Right lung (tissue), 10 donors: ENCODE results near the gene EML2. TPM values are rescaled to one million over a fixed set of nuclear protein-coding genes. Genes with fewer than 3 reads are reported as not detected.
"Not testable (repeated sequence)": the region's sequence is repeated elsewhere in the genome, so short reads cannot be mapped to it uniquely, and the experiment has no call there.

Experiments used
- DNase-seq, 2 donors: peaks; one replicate each; pipeline ENCODE4 v3.0.0-alpha.2; 2013
- long read RNA-seq, 8 donors: transcript quantifications; one replicate each; lab custom pipeline, GENCODE V29; 2026
- polyA plus RNA-seq, 5 donors: library from polyadenylated mRNA; unstranded; fragments of 120-200 nt; gene quantifications; one replicate each; pipeline versions ENCODE4 v1.2.1 to v1.2.3, GENCODE V29; 2013; ENCODE audit warnings: inconsistent platforms in 1 of 5, low replicate concordance in 1 of 5; ENCODE audit not compliant: insufficient read length in 5 of 5, insufficient read depth in 1 of 5

Gene EML2, protein sequence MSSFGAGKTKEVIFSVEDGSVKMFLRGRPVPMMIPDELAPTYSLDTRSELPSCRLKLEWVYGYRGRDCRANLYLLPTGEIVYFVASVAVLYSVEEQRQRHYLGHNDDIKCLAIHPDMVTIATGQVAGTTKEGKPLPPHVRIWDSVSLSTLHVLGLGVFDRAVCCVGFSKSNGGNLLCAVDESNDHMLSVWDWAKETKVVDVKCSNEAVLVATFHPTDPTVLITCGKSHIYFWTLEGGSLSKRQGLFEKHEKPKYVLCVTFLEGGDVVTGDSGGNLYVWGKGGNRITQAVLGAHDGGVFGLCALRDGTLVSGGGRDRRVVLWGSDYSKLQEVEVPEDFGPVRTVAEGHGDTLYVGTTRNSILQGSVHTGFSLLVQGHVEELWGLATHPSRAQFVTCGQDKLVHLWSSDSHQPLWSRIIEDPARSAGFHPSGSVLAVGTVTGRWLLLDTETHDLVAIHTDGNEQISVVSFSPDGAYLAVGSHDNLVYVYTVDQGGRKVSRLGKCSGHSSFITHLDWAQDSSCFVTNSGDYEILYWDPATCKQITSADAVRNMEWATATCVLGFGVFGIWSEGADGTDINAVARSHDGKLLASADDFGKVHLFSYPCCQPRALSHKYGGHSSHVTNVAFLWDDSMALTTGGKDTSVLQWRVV
- polyA plus RNA-seq: 10 to 100 TPM; 24.3 to 31.4 (median 29.8) TPM
- long read RNA-seq, donor 1, partial matches to known transcripts: 0 of 4 reads
- long read RNA-seq, donor 1, other reads (novel, unspliced or antisense): 0 of 4 reads
- long read RNA-seq, donor 2, partial matches to known transcripts: 0 of 6 reads
- long read RNA-seq, donor 2, other reads (novel, unspliced or antisense): 0 of 6 reads
- long read RNA-seq, donor 3, partial matches to known transcripts: 0 of 2 reads
- long read RNA-seq, donor 3, other reads (novel, unspliced or antisense): 0 of 2 reads
- long read RNA-seq, donor 4, partial matches to known transcripts: 0 of 2 reads
- long read RNA-seq, donor 4, other reads (novel, unspliced or antisense): 0 of 2 reads
- long read RNA-seq, donor 5, partial matches to known transcripts: 0 of 2 reads
- long read RNA-seq, donor 5, other reads (novel, unspliced or antisense): 0 of 2 reads
- long read RNA-seq, donor 6, partial matches to known transcripts: 0 of 1 reads
- long read RNA-seq, donor 6, other reads (novel, unspliced or antisense): 0 of 1 reads
- long read RNA-seq, donor 7, partial matches to known transcripts: 0 of 3 reads
- long read RNA-seq, donor 7, other reads (novel, unspliced or antisense): 0 of 3 reads
- long read RNA-seq, donor 8, partial matches to known transcripts: 0 of 2 reads
- long read RNA-seq, donor 8, other reads (novel, unspliced or antisense): 0 of 2 reads

- peak; percentile 40 to 57 for DNase-seq
Measured at GRCh38 chr19:45638930-45639729, at the start of gene EML2. EML2 (minus strand) TSS chr19:45639397; CDS start chr19:45639376, 21 bp downstream.

GRCh38 chr19:45687599-45687998 is 48.4 kb upstream of the EML2 start:
- DNase-seq: no peak

- not testable (repeated sequence) for DNase-seq
Measured at GRCh38 chr19:45685045-45685444, 45.8 kb upstream of the EML2 start.

GRCh38 chr19:45682908-45683307 is 43.7 kb upstream of the EML2 start:
- no peak for DNase-seq

GRCh38 chr19:45682117-45682516 is 42.9 kb upstream of the EML2 start:
- DNase-seq: no peak

DNA sequence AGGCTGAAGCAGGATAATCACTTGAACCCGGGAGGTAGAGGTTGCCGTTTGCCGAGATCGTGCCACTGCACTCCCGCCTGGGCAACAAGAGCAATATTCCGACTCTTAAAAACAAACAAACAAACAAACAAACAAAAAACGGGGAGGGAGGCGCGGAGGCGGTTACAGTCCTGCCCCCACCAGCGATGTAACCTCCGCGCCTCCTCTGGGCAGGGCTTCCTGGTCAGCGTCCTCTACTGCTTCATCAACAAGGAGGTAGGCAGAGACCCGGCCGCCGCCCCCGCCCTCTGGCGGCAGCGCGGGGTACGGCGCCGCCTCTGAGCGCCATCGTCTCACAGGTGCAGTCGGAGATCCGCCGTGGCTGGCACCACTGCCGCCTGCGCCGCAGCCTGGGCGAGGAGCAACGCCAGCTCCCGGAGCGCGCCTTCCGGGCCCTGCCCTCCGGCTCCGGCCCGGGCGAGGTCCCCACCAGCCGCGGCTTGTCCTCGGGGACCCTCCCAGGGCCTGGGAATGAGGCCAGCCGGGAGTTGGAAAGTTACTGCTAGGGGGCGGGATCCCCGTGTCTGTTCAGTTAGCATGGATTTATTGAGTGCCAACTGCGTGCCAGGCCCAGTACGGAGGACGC is 42.3 kb upstream of the EML2 start:
- DNase-seq: peak; percentile 67 to 68

GRCh38 chr19:45677351-45678230 is 38.4 kb upstream of the EML2 start:
- DNase-seq: peak; percentile 64 to 67

- no peak for DNase-seq
Measured at GRCh38 chr19:45676851-45677263, 37.7 kb upstream of the EML2 start.

- no peak for DNase-seq
Measured at GRCh38 chr19:45674946-45675345, 35.7 kb upstream of the EML2 start.

DNA sequence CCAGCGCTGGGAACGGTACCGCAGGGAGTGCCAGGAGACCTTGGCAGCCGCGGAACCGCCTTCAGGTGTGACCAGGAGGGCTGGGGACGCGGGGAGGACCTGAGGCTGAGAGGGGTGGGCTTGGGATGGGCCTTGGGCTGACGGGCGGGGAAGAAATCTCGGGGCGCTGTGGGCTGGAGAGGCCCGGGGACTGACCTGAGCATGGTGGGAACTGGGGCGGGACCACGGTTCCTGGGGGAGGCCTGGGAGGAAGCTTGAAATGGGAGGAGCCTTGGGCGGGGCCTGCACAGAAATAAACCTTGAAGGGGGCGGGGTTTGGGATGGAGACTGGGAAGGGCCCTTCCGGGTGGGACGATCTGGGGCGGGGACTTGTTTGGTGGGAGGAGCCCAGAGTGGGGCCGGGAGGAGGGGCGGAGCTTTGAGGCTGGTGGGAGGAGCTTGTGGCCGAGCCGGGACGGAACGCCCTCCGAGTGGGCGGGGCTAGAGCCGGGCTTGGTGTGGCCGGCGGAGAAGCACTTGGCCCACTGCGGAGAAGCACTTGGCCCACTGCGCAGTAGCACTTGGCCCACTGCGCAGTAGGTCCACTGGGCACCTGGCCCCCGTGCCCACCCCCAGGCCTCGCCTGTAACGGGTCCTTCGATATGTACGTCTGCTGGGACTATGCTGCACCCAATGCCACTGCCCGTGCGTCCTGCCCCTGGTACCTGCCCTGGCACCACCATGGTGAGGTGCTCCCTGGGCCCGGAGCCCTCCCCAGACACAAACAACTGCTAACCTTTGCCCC is 31.7 kb upstream of the EML2 start:
- DNase-seq: peak in 1 of 2 donors; percentile 32

- no peak for DNase-seq
Measured at GRCh38 chr19:45668342-45668871, 29.2 kb upstream of the EML2 start.

- DNase-seq: no peak
Measured at GRCh38 chr19:45667620-45668341, 28.6 kb upstream of the EML2 start, which contains the start of gene GIPR. GIPR (plus strand) TSS chr19:45668221; CDS start chr19:45669521, 1,300 bp downstream.

- DNase-seq: no peak
Measured at GRCh38 chr19:45664575-45664974, 25.4 kb upstream of the EML2 start.

DNA sequence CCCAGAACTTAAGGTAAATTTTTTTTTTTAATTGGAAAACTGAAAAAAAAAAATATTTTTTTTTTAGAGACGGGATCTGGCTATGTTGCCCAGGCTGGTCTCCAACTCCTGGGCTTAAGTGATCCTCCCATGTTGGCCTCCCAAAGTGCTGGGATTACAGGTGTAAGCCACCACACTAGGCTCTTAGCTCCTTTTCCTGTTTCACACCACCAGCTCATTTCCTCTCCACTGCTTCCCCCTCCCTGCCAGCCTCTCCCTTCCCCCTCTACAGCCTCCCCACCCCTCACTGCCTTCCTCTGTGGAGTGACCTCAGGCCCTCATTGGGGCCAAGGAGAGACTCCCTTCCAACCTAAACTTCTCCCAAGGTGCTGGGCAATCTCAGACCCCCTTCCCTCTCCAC is 24.6 kb upstream of the EML2 start:
- DNase-seq: no peak

GRCh38 chr19:45660636-45661035 is 21.4 kb upstream of the EML2 start:
- no peak for DNase-seq

DNA sequence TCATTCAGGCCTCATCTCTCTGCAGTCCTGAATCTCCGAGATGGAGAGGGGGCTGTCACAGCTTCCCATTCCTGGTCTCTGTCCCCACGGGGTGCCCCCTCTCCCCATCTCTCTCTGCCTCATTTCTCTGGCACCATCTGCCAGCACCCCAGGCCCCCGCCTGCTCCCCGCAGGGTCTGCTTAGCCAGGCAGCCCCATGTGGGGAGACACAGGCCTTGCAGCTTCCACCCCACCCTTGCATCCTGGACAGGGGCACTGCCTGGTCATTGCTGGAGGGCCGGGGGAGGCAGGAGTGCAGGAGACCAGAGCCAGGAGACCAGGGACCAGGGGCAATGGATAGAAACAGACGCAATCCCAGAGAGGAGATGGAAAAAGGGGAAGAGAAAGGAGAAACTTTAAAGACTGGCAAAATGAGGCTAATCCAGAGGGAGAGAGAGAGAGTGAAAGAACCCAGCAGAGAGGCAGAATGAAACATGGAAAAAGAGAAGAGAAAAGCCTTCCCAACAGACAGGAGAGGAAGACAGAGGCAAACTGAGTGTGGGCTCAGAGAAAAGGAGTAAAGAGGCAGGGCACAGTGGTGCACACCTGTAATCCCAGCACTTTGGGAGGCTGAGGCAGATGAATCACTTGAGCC is 20.0 kb upstream of the EML2 start:
- DNase-seq: no peak
